GM12864 (cell line): ENCODE data around the gene RAN.

Experiments used
- DNase-seq: peaks from one replicate; pipeline ENCODE4 v3.0.0-alpha.2; 2011; ENCODE audit warnings: low read depth
- H3K4me3 ChIP-seq: 2 replicates; pipeline ENCODE4 v1.5.1; 2011; ENCODE audit warnings: mild to moderate bottlenecking, low read depth, low read length, control low read depth
- CTCF ChIP-seq: IDR thresholded peaks from 2 replicates; pipeline ENCODE4 v1.5.1; 2011; ENCODE audit warnings: low read depth, mild to moderate bottlenecking, moderate library complexity, low read length, control low read depth, inconsistent platforms; ENCODE audit errors: missing control alignments

RAN gene

GRCh38 chr12:130871286-130872178, at the start of gene RAN:
Gene RAN, plus strand, starts transcription at chr12:130872066. Its CDS starts 528 bp downstream, at chr12:130872594.
- H3K4me3 ChIP-seq, result peak within 1 kb of the TSS; percentile 97
- peak; percentile 72 for DNase-seq
- TF ChIP-seq CTCF, result no peak

GRCh38 chr12:130825771-130826150, 46.1 kb upstream of the RAN start:
- no peak for TF ChIP-seq CTCF
- H3K4me3 ChIP-seq, result no peak overlapping the region
- no peak for DNase-seq

- no peak overlapping the region for H3K4me3 ChIP-seq
- peak; percentile 69 for TF ChIP-seq CTCF
- DNase-seq, result no peak
These were observed 45.6 kb upstream of the RAN start for GRCh38 chr12:130826151-130826801.

- DNase-seq, result no peak
- H3K4me3 ChIP-seq, result no peak overlapping the region
- TF ChIP-seq CTCF, result no peak
These were observed 44.4 kb upstream of the RAN start for GRCh38 chr12:130827432-130827831.

- no peak for TF ChIP-seq CTCF
- H3K4me3 ChIP-seq, result no peak overlapping the region
- DNase-seq, result no peak
These were observed 43.0 kb upstream of the RAN start for GRCh38 chr12:130828895-130829294.

- TF ChIP-seq CTCF, result no peak
- no peak for DNase-seq
- no peak overlapping the region for H3K4me3 ChIP-seq
These were observed 42.2 kb upstream of the RAN start for GRCh38 chr12:130829391-130830245.
